ENCODE results near the gene CABYR.
"Not testable (repeated sequence)": the region's sequence is repeated elsewhere in the genome, so short reads cannot be mapped to it uniquely, and the experiment has no call there.

The CABYR gene

DNA sequence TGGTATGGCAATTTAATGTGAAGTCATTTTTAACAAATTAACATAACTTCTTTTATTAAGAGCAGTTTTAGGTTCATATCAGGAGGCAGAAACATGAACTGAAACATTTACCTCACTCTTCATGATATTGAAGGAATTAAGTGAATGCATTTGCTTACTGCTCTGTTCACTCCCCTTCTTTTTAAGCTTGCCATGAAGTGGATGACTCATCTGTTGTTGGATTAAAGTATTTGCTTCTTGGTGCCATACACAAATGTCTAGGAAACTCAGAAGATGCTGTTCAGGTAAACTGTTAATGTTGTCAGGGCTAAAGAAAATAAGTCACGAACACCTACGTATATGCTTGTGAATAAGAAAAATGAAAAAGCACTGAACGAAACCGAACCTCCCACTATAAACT, 10.2 kb upstream of the CABYR start:
- DNase-seq (ENCODE audit: low read depth in 3 of 3): no peak

DNA sequence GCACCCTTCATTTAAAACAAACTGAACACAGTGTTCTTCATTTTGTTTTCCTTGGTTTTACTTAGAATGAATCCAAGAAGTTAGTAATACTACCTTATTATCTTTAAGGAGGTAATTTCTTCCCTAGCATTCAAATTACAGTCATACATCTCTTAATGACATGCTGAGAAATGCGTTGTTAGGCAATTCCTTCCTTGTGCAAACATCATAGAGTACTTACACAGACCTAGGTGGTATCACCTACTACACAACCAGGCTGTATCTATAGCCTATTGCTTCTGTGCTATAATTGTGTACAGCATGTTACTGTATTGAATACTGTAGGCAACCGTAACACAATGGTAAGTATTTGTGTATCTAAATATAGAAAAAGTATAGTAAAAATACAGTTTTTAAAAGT, 8.4 kb upstream of the CABYR start:
- DNase-seq (ENCODE audit: low read depth in 3 of 3): no peak

DNA sequence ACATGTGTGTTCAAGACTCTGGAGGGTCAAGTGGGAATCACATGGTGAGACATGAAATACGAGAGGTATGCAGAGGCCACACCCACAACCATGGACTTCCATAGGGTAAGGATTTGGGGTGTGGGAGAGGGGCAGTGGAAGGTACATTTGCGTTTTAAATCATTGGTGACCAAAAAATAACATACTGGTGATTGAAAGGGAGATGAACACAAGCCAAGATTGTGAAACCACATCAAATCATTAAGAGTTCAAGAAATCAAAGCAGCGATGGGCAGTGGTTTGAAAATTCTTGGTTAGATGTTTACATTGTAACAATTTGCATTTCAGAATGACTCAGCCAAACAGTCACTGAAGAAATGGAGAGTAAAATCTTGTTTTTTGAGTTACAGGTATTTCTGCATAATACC, 1.9 kb upstream of the CABYR start:
- no peak for DNase-seq (ENCODE audit: low read depth in 3 of 3)

DNA sequence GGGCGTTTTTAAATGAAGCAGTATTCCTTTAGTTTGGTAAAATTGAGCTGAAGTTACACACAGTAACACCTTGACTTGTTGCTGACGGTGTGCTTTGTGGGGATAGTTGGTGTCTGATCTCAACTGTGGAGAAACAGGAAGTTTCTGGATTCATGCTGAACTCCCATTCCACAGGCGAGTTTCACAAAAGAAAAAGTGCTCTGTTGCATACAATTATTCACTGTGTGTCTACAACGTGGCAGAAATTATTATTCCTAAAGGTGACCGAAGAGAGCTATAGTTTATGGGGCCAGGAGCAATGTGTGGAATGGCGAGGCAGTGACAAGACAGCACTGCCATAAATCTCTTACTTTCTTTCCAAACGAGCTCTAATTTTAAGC, 463 bp upstream of the CABYR start:
- DNase-seq (ENCODE audit: low read depth in 3 of 3): no peak

DNA sequence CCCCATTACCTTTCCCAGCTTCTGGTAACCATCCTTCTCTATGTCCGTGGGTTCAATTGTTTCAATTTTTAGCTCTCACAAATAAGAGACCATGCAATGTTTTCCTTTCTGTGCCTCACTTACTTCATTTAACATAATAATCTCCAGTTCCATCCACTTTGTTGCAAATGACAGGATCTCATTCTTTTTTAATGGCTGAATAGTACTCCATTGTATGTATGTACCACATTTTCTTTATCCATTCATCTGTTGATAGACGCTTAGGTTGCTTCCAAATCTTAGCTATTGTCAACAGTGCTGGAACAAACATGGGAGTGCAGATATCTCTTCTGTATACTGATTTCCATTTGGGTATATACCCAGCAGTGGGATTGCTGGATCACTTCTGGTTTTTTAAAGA, 1.8 kb downstream of the CABYR start:
- DNase-seq (ENCODE audit: low read depth in 3 of 3): no peak

DNA sequence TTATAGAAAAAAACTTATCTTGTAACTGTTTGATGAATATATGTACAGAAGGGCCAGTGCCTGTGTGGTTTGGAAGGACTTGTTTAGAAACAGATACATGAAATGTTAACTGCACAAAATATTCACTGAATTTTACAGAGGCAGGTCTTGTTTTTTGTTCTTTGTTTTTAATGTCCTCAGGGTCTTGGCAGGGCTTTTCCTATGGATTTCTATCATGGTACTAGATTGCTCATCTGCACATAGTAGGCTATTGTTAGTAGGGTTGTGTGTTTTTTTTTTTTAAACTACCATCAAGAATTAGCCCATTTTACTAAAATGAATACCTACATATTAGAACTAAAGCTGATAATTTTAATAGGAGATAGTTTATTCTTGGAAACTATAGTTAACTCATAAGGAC, 3.5 kb downstream of the CABYR start:
- DNase-seq (ENCODE audit: low read depth in 3 of 3): no peak

DNA sequence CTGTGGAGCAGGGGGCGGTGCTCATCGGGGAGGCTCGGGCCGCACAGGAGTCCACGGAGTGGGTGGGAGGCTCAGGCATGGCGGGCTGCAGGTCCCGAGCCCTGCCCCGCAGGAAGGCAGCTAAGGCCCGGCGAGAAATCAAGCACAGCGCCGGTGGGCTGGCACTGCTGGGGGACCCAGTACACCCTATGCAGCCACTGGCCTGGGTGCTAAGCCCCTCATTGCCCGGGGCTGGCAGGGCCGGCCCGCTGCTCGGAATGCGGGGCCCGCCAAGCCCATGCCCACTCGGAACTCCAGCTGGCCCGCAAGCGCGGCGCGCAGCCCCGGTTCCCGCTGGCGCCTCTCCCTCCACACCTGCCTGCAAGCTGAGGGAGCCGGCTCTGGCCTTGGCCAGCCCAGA, 10.7 kb downstream of the CABYR start:
- DNase-seq (ENCODE audit: low read depth in 3 of 3): not testable (repeated sequence)

DNA sequence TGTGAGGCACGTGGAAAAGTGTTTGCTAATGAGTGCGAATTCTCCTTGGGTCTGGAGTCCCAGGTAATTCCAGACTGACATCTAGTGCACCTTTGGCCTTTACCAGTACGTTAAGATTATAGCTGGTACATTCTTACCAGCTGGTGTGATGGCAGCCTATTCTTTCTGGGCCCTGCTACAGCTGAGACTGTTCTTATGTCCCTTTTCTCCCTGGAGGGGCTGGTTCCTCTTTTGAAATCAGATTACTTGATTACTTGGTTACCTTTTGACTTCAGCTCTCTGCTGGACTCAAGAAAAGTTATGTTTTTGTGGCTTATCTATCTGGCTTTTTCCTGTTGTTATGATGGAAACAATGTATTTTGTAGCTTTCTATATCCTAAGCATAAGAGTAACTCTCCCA, 14.5 kb downstream of the CABYR start:
- DNase-seq (ENCODE audit: low read depth in 3 of 3): no peak

DNA sequence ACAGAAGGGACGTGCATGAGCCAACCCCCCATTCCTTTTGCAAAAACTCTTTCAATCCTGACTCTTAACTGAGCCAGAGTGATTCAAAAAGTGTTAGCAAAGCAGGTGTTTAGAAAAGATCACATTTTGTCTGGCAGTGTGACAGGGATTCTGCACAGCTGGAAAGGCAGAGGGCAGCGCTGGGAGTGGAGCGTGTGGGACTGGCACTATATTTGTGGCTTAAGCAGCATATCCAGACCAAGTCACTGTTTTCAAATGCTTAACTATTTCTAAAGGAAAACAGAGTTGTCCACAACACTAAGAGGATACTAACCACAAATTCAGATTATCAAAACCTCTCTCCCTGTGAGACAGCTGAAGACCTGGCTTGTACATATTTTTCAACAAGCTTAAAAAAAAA, 19.0 kb downstream of the CABYR start:
- no peak for DNase-seq (ENCODE audit: low read depth in 3 of 3)

DNA sequence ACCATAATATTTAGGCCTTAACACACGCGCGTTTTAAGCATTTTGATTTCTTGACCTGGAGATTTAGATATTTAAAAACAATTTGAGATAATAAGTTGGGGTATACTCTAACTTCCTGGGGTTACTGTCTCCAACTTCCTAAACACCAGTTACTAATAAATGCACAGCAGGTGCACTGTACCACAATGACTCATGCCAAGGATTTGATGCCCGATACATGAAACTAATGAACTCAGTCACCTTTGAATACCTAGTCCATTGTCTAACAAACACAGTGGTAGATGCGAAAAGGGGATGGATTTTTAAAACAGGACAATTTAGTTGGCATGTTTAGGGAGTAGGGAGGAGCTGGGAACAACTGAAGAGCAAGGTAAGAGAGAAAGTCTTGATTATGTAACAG, 21.2 kb downstream of the CABYR start:
- DNase-seq (ENCODE audit: low read depth in 3 of 3): no peak

DNA sequence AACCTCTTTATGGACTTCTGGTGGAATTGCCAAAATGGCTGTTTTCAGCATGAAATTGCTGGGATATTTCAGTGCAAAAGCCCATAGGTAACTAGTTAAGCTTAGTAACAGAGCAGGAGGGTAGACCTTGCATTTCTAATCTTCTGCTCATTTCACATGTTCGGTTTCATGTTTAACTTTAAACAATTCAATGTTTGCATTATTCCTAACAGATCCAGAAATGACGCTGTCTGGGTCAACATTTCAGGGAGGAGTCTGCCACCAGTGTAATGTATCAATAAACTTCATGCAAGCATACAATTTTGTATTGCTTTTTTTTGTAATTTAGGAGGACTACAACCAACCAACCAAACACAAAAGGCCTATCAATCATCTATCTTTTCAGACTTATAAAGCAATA, 22.4 kb downstream of the CABYR start:
- no peak for DNase-seq (ENCODE audit: low read depth in 3 of 3)

DNA sequence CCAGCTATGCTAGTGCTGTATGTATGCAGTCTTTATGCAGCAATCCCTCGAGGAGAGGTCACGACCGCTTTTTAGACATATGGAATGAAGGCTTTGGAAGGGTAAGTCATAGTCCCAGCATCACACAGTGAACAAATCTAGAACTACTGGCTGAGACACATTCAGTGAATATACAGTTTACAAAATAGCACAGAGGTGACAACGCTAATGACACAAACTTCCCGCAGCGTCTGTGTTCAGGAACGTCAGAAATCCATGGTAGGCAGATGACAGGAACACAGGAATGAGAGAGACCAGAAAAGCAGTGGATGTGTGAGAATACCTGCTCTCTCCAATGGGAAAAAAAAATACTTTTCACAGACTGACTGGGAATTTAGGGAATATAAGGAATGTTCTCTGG, 29.6 kb downstream of the CABYR start:
- no peak for DNase-seq (ENCODE audit: low read depth in 3 of 3)

DNA sequence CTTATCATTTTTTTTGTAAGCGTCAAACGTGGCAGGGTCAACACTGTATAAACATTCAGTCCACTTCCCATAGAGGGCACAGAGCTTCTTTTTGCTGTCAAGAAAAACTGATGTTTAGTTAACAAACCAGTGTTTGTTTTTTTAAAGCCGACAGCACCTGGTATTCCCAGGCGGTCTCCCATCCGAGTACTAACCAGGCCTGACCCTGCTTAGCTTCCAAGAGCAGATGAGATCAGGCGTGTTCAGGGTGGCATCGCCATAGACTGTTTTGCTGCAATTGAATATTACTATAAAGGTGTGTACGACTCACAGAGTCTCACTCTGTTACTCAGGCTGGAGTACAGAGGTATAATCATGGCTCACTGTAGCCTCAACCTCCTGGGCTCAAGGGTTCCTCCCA, 31.5 kb downstream of the CABYR start:
- DNase-seq (ENCODE audit: low read depth in 3 of 3): no peak

DNA sequence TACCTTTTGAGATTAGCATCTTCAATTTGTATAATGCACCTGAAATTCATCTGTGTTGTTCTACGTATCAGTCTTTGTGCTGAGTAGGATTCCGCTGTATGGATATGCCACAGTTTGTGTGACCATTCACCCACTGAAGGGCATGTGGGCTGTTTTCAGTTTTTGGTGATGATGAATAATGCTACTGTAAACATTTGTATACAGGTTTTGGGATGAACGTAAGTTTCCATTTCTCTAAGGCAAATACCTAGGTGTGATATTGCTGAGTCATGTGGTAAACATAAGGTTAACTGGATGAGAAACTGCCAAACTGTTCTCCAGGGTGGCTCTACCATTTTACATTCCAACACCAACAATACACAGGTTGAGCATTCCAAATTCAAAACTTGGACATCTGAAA, 35.1 kb downstream of the CABYR start:
- no peak for DNase-seq (ENCODE audit: low read depth in 3 of 3)

DNA sequence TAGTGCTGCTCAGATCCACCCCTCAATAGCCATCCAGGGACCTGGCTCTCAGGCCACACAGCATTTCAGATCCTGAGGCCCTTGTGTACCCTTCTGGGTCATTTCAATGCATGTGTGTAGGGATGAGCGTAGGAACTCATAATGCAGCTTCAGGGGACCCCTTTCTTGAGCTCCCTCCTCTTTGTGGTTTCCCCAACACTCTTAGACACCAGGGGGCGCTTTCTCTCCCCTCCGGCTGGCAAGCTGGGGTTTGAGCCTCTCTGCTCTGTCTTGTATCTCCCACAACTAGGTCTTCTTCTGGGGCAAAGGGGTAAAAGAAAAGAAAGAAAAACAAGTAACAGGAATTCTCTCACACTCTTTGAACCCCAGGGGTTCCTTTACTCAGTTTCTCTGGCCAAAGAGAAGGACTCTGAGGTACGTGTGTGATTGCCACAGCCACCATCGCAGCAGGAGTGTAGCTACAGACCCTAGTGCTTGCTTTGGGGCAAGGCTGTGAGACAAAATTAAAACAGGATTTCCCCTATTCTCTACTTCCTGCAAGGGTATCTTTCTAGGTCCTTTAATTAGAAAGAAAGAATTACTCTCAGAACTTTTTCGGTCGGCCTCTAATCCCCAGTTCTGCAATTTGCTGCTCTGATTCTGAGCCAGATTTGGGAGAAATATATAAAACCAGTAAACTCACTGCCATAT, 38.0 kb downstream of the CABYR start:
- peak in 2 of 3 experiments; percentile 2 to 3 for DNase-seq (ENCODE audit: low read depth in 3 of 3)

DNA sequence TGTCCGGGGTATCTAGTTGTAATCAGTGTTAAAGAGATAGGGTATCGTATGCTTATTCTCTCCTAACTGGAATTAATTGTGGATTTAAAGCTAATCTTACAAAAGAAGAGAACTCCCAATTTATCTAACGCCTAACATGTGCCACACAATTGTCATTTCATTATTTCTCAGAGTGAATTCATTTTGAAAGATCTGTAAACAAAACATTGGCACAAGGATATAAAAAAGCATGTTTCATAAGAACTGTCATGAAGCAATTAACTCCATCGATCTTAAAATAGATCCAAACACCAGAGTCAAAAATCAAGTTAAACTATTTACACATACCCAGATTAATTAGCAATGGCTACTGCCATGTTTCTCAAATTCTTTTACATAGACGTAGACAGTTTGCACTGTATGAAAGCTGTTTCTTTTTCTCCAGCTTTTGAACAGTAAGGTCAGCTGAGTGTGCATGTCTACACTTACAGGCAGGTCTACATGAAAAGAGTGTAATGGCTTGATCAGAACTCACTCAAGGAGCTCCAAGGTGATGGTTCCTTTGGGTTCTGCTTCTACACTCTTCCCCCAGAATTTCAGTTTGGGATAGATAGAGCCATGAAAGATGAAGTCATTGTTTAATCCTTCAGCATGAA, 38.8 kb downstream of the CABYR start:
- DNase-seq (ENCODE audit: low read depth in 3 of 3): no peak

DNA sequence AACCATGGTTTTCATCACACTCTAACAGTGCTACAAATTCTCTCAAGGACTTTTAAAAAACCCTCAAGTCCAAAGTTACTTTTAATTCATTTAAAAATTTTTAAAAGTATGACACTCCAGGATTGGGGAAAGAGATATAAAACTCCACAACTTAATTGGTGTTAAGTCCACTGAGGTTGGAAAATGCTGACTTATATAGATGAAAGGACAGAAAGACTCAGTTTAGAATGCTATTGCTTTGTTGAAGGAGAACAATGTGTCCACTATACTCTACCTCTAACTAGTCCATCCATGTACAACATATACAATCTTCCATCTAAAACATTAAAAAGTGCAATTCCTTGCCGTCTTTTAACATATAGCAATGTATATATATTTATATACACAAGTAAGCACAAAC, 41.2 kb downstream of the CABYR start:
- DNase-seq (ENCODE audit: low read depth in 3 of 3): no peak

DNA sequence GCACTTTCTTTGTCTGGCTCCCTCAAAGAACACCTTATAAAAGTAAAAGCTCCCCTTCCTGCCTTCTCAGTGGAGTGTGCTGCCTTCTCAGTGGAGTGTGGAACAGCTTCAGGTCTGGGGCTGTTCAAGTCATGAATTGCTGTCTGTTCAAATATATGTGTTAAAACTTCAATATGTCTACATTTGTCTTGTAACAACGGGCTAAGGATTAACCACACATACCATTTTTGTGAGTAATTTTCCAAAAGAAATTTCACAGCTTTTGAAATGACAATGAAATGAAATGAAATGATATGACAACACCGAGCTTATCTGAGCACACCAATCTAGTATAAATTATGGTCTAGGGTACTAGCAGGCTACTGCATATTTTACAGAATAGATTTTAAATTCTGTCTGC, 42.9 kb downstream of the CABYR start:
- DNase-seq (ENCODE audit: low read depth in 3 of 3): no peak

DNA sequence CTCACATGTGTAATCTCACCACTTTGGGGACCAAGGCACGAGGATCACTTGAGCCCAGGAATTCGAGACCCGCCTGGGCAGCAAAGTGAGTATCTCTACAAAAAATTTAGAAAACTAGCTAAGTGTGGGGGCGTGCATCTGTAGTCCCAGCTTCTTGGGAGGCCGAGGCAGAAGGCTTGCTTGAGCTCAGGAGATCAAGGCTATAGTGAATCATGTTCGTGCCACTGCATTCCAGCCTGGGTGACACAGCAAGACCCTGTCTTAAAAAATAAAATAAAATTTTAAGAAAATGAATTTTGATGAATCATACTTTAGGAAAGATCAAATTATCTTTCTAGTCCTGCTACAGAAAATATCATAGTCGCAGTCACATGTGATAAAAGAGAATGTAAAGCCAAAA, 46.9 kb downstream of the CABYR start:
- DNase-seq (ENCODE audit: low read depth in 3 of 3): no peak

DNA sequence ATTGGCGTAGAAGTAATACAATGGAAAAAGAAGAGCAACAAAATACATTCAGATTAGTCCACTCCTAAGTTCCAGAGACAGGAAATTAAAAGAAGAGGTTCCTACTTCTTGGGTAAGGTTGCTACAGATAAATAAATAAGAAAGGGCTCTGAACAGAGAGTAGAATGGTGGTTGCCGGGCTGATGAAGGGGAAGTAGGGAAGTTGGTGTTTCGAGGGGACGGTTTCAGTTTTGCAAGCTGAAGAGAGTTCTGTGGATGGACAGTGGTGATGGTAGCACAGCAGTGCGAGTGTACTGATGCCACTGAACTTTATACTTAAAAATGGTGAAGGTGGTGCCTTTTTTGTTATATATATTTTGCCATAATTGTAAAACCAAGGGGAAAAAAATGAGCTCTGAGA, 48.2 kb downstream of the CABYR start:
- no peak for DNase-seq (ENCODE audit: low read depth in 3 of 3)

DNA sequence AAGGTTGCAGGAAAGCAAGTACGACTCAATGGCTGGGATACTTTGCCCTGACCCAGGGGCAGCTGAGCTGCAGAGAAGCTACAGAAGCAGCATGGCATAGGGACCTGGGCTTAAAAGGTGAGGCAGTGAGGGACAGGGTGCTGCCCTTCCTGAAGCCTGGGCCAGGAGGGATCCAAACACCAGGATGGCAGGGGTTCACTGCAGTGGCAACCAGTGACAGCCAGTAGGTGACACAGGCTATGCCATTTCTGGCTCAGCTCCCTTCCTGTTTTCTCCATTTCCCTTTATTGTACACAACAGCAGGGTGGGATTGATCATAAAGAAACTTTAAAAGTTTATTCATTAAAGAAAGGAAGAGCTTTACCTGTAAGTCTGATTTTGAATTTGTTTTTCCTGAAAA, 48.8 kb downstream of the CABYR start:
- DNase-seq (ENCODE audit: low read depth in 3 of 3): no peak

DNA sequence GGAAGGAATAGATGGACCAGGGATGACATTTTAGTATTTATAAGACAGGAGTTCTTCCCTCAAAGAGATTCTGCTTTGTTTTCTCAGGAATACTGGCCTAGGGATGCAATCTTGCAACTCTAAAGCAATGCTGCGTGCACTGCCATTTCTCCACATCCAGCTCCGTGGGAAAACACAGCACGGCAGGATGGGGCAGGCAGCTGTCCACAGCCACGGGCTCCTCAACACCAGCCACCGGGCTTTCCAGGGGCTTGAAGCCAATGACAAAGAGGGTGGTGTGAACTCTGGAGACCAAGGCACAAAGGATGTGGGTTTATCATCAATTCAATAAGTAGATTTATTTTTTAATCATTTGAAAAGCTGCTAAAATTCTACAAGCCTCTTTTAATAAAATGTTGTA, 49.3 kb downstream of the CABYR start:
- DNase-seq (ENCODE audit: low read depth in 3 of 3): no peak

DNA sequence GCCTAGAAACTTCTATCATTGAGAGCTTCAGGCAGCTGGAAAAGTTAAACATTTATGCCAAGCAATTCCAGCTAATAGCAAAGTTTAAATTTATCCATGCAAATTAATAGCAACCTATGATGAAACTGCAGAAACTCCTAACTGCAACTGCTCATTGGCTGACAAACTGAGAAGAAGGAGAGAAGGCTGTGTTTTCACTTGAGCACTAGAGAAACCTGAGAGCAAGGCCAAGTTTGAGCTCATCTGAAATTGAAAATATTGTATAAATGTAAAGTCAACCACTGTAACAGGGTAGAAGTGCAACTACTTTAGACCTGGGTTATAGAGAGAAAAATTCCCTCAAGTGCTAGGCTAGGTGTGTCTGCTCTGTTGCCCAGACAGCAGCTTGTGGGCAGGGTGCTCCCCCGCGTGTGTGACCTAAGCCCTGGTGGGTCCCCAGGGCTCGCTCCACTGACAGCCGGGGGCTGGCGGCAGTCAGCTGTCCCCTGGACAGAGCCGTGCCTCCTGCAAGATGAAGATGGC, 50.2 kb downstream of the CABYR start:
- no peak for DNase-seq (ENCODE audit: low read depth in 3 of 3)
